Liver (tissue), 9 donors: ENCODE results near the gene RUNX1. TPM values are rescaled to one million over a fixed set of nuclear protein-coding genes. Genes with fewer than 3 reads are reported as not detected.

Experiments
- DNase-seq: peaks from one replicate; pipeline ENCODE4 v3.0.0-alpha.2; 2017; ENCODE audit warnings: low spot score
- H3K27ac ChIP-seq, 2 donors: one replicate each; pipeline ENCODE4 v1.7.0; 2013; ENCODE audit warnings: inconsistent platforms in 2 of 2, low read length in 2 of 2, control low read depth in 1 of 2, low read depth in 1 of 2, mild to moderate bottlenecking in 1 of 2
- H3K27me3 ChIP-seq, 4 donors: one replicate each; pipeline versions ENCODE4 v1.6.1 to v1.7.0; 2013; ENCODE audit warnings: low read length in 3 of 4, inconsistent platforms in 1 of 4, mild to moderate bottlenecking in 1 of 4, moderate library complexity in 1 of 4; ENCODE audit not compliant: control insufficient read depth in 4 of 4, insufficient read depth in 4 of 4
- H3K36me3 ChIP-seq, 4 donors: one replicate each; pipeline versions ENCODE4 v1.6.1 to v1.7.0; 2013; ENCODE audit warnings: low read length in 3 of 4, mild to moderate bottlenecking in 3 of 4, low read depth in 1 of 4, moderate library complexity in 1 of 4; ENCODE audit not compliant: control insufficient read depth in 4 of 4, insufficient read depth in 3 of 4
- H3K4me1 ChIP-seq, 4 donors: one replicate each; pipeline versions ENCODE4 v1.6.1 to v1.7.0; 2013; ENCODE audit warnings: low read length in 3 of 4, mild to moderate bottlenecking in 3 of 4, moderate library complexity in 1 of 4; ENCODE audit not compliant: control insufficient read depth in 4 of 4, insufficient read depth in 4 of 4
- H3K4me3 ChIP-seq, 3 donors: one replicate each; pipeline versions ENCODE4 v1.6.1 to v1.7.0; 2013; ENCODE audit warnings: low read length in 3 of 3, control low read depth in 1 of 3, low read depth in 1 of 3, mild to moderate bottlenecking in 1 of 3
- H3K9ac ChIP-seq, 2 donors: one replicate each; pipeline ENCODE4 v1.7.0; 2013; ENCODE audit warnings: low read length in 2 of 2, mild to moderate bottlenecking in 2 of 2, moderate library complexity in 2 of 2, control low read depth in 1 of 2, low read depth in 1 of 2
- H3K9me3 ChIP-seq, 4 donors: one replicate each; pipeline versions ENCODE4 v1.6.1 to v1.7.0; 2013; ENCODE audit warnings: low read length in 3 of 4; ENCODE audit not compliant: control insufficient read depth in 4 of 4
- ATF3 ChIP-seq: IDR thresholded peaks from 2 replicates; pipeline ENCODE4 v1.6.1; 2016; ENCODE audit warnings: antibody characterized with exemption
- CTCF ChIP-seq: fragments of 150-350 bp; IDR thresholded peaks from 2 replicates; pipeline ENCODE4 v1.5.1; 2017; ENCODE audit warnings: improper control_type of control experiment, low read depth, low read length; ENCODE audit not compliant: missing input control
- EGR1 ChIP-seq, 2 donors: IDR thresholded peaks; 2 replicates each; pipeline ENCODE4 v1.6.1; 2016 to 2018; ENCODE audit warnings: antibody characterized with exemption in 2 of 2, low read depth in 2 of 2
- FOXA1 ChIP-seq: IDR thresholded peaks from 2 replicates; pipeline ENCODE4 v1.6.1; 2016; ENCODE audit warnings: antibody characterized with exemption
- FOXA2 ChIP-seq: IDR thresholded peaks from 2 replicates; pipeline ENCODE4 v1.6.1; 2016; ENCODE audit warnings: antibody characterized with exemption
- GABPA ChIP-seq, 2 donors: IDR thresholded peaks in 1 of 2; conservative IDR thresholded peaks in 1 of 2; 2 replicates each; pipeline ENCODE4 v1.6.1; 2016; ENCODE audit warnings: antibody characterized with exemption in 2 of 2, mild to moderate bottlenecking in 1 of 2, moderate library complexity in 1 of 2
- HNF4A ChIP-seq, 2 donors: conservative IDR thresholded peaks; 2 replicates each; pipeline ENCODE4 v1.6.1; 2016; ENCODE audit warnings: antibody characterized with exemption in 2 of 2, mild to moderate bottlenecking in 2 of 2
- HNF4G ChIP-seq: IDR thresholded peaks from 2 replicates; pipeline ENCODE4 v1.6.1; 2016; ENCODE audit warnings: antibody characterized with exemption
- JUND ChIP-seq, 2 donors: IDR thresholded peaks; 2 replicates each; pipeline ENCODE4 v1.6.1; 2016; ENCODE audit warnings: antibody characterized with exemption in 2 of 2
- MAX ChIP-seq: IDR thresholded peaks from 2 replicates; pipeline ENCODE4 v1.6.1; 2016; ENCODE audit warnings: antibody characterized with exemption
- NR2F2 ChIP-seq: IDR thresholded peaks from 2 replicates; pipeline ENCODE4 v1.6.1; 2016; ENCODE audit warnings: antibody characterized with exemption
- RAD21 ChIP-seq, 2 donors: IDR thresholded peaks; 2 replicates each; pipeline ENCODE4 v1.6.1; 2016; ENCODE audit warnings: antibody characterized with exemption in 2 of 2, mild to moderate bottlenecking in 2 of 2
- REST ChIP-seq: IDR thresholded peaks from 2 replicates; pipeline ENCODE4 v1.6.1; 2016; ENCODE audit warnings: antibody characterized with exemption, mild to moderate bottlenecking
- RXRA ChIP-seq, 2 donors: IDR thresholded peaks; 2 replicates each; pipeline ENCODE4 v1.6.1; 2017 to 2018; ENCODE audit warnings: antibody characterized with exemption in 2 of 2, mild to moderate bottlenecking in 1 of 2
- SP1 ChIP-seq: IDR thresholded peaks from 2 replicates; pipeline ENCODE4 v1.6.1; 2018; ENCODE audit warnings: antibody characterized with exemption, mild to moderate bottlenecking
- TAF1 ChIP-seq: conservative IDR thresholded peaks from 2 replicates; pipeline ENCODE4 v1.6.1; 2016; ENCODE audit warnings: antibody characterized with exemption, mild to moderate bottlenecking
- YY1 ChIP-seq: IDR thresholded peaks from 2 replicates; pipeline ENCODE4 v1.6.1; 2016; ENCODE audit warnings: antibody characterized with exemption, mild to moderate bottlenecking
- ZBTB33 ChIP-seq: IDR thresholded peaks from 2 replicates; pipeline ENCODE4 v1.6.1; 2016; ENCODE audit warnings: antibody characterized with exemption
- WGBS: extraction: QIAGEN DNeasy Blood & Tissue Kit; methylation state at CpG from one replicate; pipeline ENCODE4 v1.1.7; 2013; 5-methylcytosine and 5-hydroxymethylcytosine counted together
- polyA plus RNA-seq, 2 donors: library from polyadenylated mRNA; stranded (reverse) in 1 of 2; unstranded in 1 of 2; fragments of 200-250 nt in 1 of 2; fragments of >200 nt in 1 of 2; fragmentation: Nextera tagmentation in 1 of 2; extraction: Ambion mirVana in 1 of 2; gene quantifications; one replicate each; pipeline versions ENCODE4 v1.2.1 to v1.2.3, GENCODE V29; 2013 to 2015
- total RNA-seq, 2 donors: library from RNA; depleted of rRNA; stranded (reverse); fragments of >200 nt; gene quantifications; one replicate each; pipeline ENCODE4 v1.2.3, GENCODE V29; 2014
- donor health status: healthy.
- donor health status: healthy.
- donor health status: healthy.
- donor health status: healthy.
- donor health status: healthy.

The RUNX1 gene
- total and polyA plus RNA-seq, 4 donors, result 0.98 to 7.2 (median 3.1) TPM

- no peaks in the 10 kb centered on the region for H3K9me3 ChIP-seq
- no peaks in the 10 kb centered on the region for H3K27me3 ChIP-seq
- H3K4me3 ChIP-seq, result no peak overlapping the region
- no peak overlapping the region for H3K9ac ChIP-seq
- 92% methylated on average over 7 of the region's 7 CpGs for WGBS
- H3K27ac ChIP-seq, result no peak overlapping the region
- H3K36me3 ChIP-seq, result no peaks in the 10 kb centered on the region
- no peak for TF ChIP-seq SP1
- DNase-seq, result no peak
- peaks cover 0 to 6% (median 5%) of the 10 kb centered on the region in 4 donors for H3K4me1 ChIP-seq
Observed at GRCh38 chr21:35037384-35037765, 11.7 kb downstream of the RUNX1 start.

- peaks cover 0 to 6% (median 5%) of the 10 kb centered on the region in 4 donors for H3K4me1 ChIP-seq
- WGBS, result 75% methylated on average over 11 of the region's 11 CpGs
- no peaks in the 10 kb centered on the region for H3K9me3 ChIP-seq
- no peak overlapping the region for H3K4me3 ChIP-seq
- no peak overlapping the region for H3K9ac ChIP-seq
- no peak overlapping the region for H3K27ac ChIP-seq
- H3K36me3 ChIP-seq, result no peaks in the 10 kb centered on the region
- peak; percentile 10 for DNase-seq
- no peaks in the 10 kb centered on the region for H3K27me3 ChIP-seq
- TF ChIP-seq RXRA (IDR thresholded peaks at IDR 0.05) (no peak), TAF1 (no peak), FOXA1 (no peak), MAX (no peak), GABPA (IDR thresholded peaks at IDR 0.05 in 1 of 2, conservative IDR thresholded peaks at IDR 0.05 in 1 of 2) (no peak), HNF4A (conservative IDR thresholded peaks at IDR 0.05) (no peak), FOXA2 (no peak), CTCF (no peak), EGR1 (IDR thresholded peaks at IDR 0.05; ENCODE audit: low read depth in 2 of 2) (no peak), HNF4G (no peak), REST (no peak), NR2F2 (no peak), ZBTB33 (no peak), SP1 (no peak), YY1 (no peak), JUND (IDR thresholded peaks at IDR 0.05) (no peak), RAD21 (IDR thresholded peaks at IDR 0.05) (no peak), ATF3 (no peak)
Observed at GRCh38 chr21:35036465-35037383, 12.4 kb downstream of the RUNX1 start.
